ENCODE data around the gene NCAPD2.

Gene NCAPD2

DNA sequence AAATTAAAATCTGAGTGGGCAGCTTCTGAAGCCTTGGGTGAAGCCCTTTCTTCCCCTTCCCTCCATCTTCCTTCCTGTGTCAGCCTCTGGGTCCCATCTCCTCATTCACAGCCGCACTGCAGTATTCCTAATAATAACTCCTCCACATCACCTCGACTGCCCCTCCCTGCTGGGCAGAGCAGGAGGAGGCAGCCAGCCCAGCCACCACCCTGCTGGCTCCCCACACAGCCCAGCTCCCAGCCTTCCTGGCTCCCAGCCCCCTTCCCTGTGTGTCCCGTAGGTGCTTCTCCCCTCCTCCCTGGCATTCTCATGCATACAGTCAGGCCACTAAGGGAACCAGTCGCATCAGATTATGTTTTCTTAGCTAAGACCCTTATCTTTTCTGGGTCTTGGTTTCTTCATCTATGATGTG is 58.2 kb downstream of the NCAPD2 start:
- Histone ChIP-seq H3K27ac (ENCODE audit: extremely low read depth, low read depth, low read length) (no peak overlapping the region), H3K9me3 (ENCODE audit: control insufficient read depth, insufficient read depth, low read depth, low read length) (no peaks in the 10 kb centered on the region), H3K36me3 (ENCODE audit: control insufficient read depth in 2 of 2, insufficient read depth in 1 of 2, low read length in 2 of 2) (peaks cover 19 to 67% of the 10 kb centered on the region in 2 experiments), H3K4me3 (ENCODE audit: low read depth, low read length) (no peak overlapping the region), H3K4me1 (ENCODE audit: control insufficient read depth, insufficient read depth, low read length) (peaks cover 18% of the 10 kb centered on the region)
- POLR2A ChIA-PET, result interaction anchor here (1.0 to 5.7 kb wide), 5 partner anchors 13 to 300 kb away, joined by 3 to 90 read pairs (median 3); partner anchors contain the start of genes COPS7A, GAPDH and USP5
- CTCF ChIA-PET, result interaction anchor here (0.6 to 4.5 kb wide), 7 partner anchors 12 to 635 kb away, joined by 3 to 51 read pairs (median 6); no protein-coding TSS in a partner anchor
- TF ChIP-seq ZNF280D (tag by site-specific recombination; IDR thresholded peaks at IDR 0.05) (no peak), MZF1 (tag by site-specific recombination; IDR thresholded peaks at IDR 0.05; ENCODE audit: borderline replicate concordance) (no peak), ZNF600 (tag by site-specific recombination; IDR thresholded peaks at IDR 0.05) (peak; percentile 76; the same call in 1 of the 2 replicates), ZNF837 (tag by site-specific recombination; IDR thresholded peaks at IDR 0.05) (no peak), ZSCAN16 (tag by site-specific recombination; IDR thresholded peaks at IDR 0.05) (no peak), ZNF324 (tag by site-specific recombination; IDR thresholded peaks at IDR 0.05) (no peak), ZNF692 (tag by site-specific recombination; IDR thresholded peaks at IDR 0.05) (0 out of 2 replicates have a peak, but pooled peaks have one; percentile 42), ATF2 (tag by site-specific recombination; IDR thresholded peaks at IDR 0.05; ENCODE audit: low read depth) (no peak), ZNF626 (tag by site-specific recombination; IDR thresholded peaks at IDR 0.05) (no peak), REST (tag by site-specific recombination; IDR thresholded peaks at IDR 0.05) (no peak), GLIS2 (tag by site-specific recombination; IDR thresholded peaks at IDR 0.05) (peak; percentile 51), ZIC2 (tag by site-specific recombination; IDR thresholded peaks at IDR 0.05) (peak; percentile 97), HOXD13 (CRISPR knock-in tag; IDR thresholded peaks at IDR 0.05; ENCODE audit: borderline replicate concordance) (no peak), ZNF2 (tag by site-specific recombination; IDR thresholded peaks at IDR 0.05) (no peak), ZBTB48 (tag by site-specific recombination; IDR thresholded peaks at IDR 0.05) (no peak), ZNF292 (tag by site-specific recombination; IDR thresholded peaks at IDR 0.05; ENCODE audit: borderline replicate concordance, low read depth) (no peak), ZFHX2 (tag by site-specific recombination; conservative IDR thresholded peaks at IDR 0.05) (no peak; the same call in 1 of the 2 replicates), ZNF16 (tag by site-specific recombination; IDR thresholded peaks at IDR 0.05; ENCODE audit: low read depth) (no peak), ZNF239 (tag by site-specific recombination; IDR thresholded peaks at IDR 0.05) (no peak), BCL11B (tag by site-specific recombination; IDR thresholded peaks at IDR 0.05; ENCODE audit: low read depth) (no peak), ZSCAN18 (tag by site-specific recombination; IDR thresholded peaks at IDR 0.05) (no peak)
- TF ChIP-seq, protein P1, sequence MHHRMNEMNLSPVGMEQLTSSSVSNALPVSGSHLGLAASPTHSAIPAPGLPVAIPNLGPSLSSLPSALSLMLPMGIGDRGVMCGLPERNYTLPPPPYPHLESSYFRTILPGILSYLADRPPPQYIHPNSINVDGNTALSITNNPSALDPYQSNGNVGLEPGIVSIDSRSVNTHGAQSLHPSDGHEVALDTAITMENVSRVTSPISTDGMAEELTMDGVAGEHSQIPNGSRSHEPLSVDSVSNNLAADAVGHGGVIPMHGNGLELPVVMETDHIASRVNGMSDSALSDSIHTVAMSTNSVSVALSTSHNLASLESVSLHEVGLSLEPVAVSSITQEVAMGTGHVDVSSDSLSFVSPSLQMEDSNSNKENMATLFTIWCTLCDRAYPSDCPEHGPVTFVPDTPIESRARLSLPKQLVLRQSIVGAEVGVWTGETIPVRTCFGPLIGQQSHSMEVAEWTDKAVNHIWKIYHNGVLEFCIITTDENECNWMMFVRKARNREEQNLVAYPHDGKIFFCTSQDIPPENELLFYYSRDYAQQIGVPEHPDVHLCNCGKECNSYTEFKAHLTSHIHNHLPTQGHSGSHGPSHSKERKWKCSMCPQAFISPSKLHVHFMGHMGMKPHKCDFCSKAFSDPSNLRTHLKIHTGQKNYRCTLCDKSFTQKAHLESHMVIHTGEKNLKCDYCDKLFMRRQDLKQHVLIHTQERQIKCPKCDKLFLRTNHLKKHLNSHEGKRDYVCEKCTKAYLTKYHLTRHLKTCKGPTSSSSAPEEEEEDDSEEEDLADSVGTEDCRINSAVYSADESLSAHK (tag by site-specific recombination; IDR thresholded peaks at IDR 0.05), result no peak
